Adrenal gland (tissue), 12 donors: ENCODE data around the gene USP17L24. TPM values are rescaled to one million over a fixed set of nuclear protein-coding genes. Genes with fewer than 3 reads are reported as not detected.

Experiments
- polyA plus RNA-seq, 3 donors: library from polyadenylated mRNA; stranded (reverse); fragments of 200-250 nt in 2 of 3; fragments of 350-450 nt in 1 of 3; fragmentation: Illumina TruSeq in 1 of 3; extraction: RNeasy Lipid Tissue Mini Kit (QIAGEN cat#74804) in 1 of 3; gene quantifications; one replicate each; pipeline ENCODE4 v1.2.3, GENCODE V29; 2013 to 2014
- total RNA-seq, 9 donors: library from RNA; depleted of rRNA in 4 of 9; stranded (reverse); fragments of >200 nt in 4 of 9; fragments of 120-200 nt in 1 of 9; fragmentation: NEBNext Ultra II Directional in 1 of 9; extraction: Animal tissue kit (Norgen Biotek cat#: 25700) in 1 of 9; gene quantifications; one replicate each; pipeline versions ENCODE4 v1.1.0 to v1.2.4, GENCODE V29; 2013 to 2023
- donor health status: healthy with polysubstance abuse.
- donor health status: Bipolar disorder and iron deficiency.
- donor health status: DM: yes; HTN: yes; CAD: no.
- donor health status: DM: no; HTN: no; CAD: no.
- donor health status: DM: no; HTN: no; CAD: no.
- donor health status: DM: yes; HTN: yes; CAD: no.

Gene USP17L24
- total and polyA plus RNA-seq, 12 donors = not detected

Other genes with a start within 250 kb of the USP17L24 start
- gene FAM90A26, start 154.8 kb upstream of the USP17L24 start, total RNA-seq = not detected
- gene FAM90A26, start 154.8 kb upstream of the USP17L24 start, polyA plus RNA-seq = not detected
- not detected for gene USP17L10, start 114.5 kb upstream of the USP17L24 start, total RNA-seq
- gene USP17L10, start 114.5 kb upstream of the USP17L24 start, polyA plus RNA-seq = not detected
- gene USP17L11, start 109.8 kb upstream of the USP17L24 start, total RNA-seq = not detected
- not detected for gene USP17L11, start 109.8 kb upstream of the USP17L24 start, polyA plus RNA-seq
- not detected for gene USP17L12, start 105.0 kb upstream of the USP17L24 start, total RNA-seq
- gene USP17L12, start 105.0 kb upstream of the USP17L24 start, polyA plus RNA-seq = not detected
- gene USP17L13, start 100.3 kb upstream of the USP17L24 start, total RNA-seq = not detected
- not detected for gene USP17L13, start 100.3 kb upstream of the USP17L24 start, polyA plus RNA-seq
- gene USP17L15, start 90.8 kb upstream of the USP17L24 start, total RNA-seq = not detected
- not detected for gene USP17L15, start 90.8 kb upstream of the USP17L24 start, polyA plus RNA-seq
- not detected for gene USP17L17, start 81.3 kb upstream of the USP17L24 start, total RNA-seq
- not detected for gene USP17L17, start 81.3 kb upstream of the USP17L24 start, polyA plus RNA-seq
- not detected for gene USP17L18, start 76.5 kb upstream of the USP17L24 start, total RNA-seq
- not detected for gene USP17L18, start 76.5 kb upstream of the USP17L24 start, polyA plus RNA-seq
- not detected for gene USP17L19, start 71.8 kb upstream of the USP17L24 start, total RNA-seq
- gene USP17L19, start 71.8 kb upstream of the USP17L24 start, polyA plus RNA-seq = not detected
- not detected for gene USP17L20, start 67.0 kb upstream of the USP17L24 start, total RNA-seq
- not detected for gene USP17L20, start 67.0 kb upstream of the USP17L24 start, polyA plus RNA-seq
- gene USP17L21, start 62.3 kb upstream of the USP17L24 start, total RNA-seq = not detected
- gene USP17L21, start 62.3 kb upstream of the USP17L24 start, polyA plus RNA-seq = not detected
- 1 to 10 TPM in 1 of 9 donors, not detected in 8; 4.4 TPM for gene USP17L22, start 57.5 kb upstream of the USP17L24 start, total RNA-seq
- gene USP17L22, start 57.5 kb upstream of the USP17L24 start, polyA plus RNA-seq = not detected
- gene USP17L25, start 4.7 kb downstream of the USP17L24 start, total RNA-seq = not detected
- gene USP17L25, start 4.7 kb downstream of the USP17L24 start, polyA plus RNA-seq = not detected
- not detected for gene USP17L26, start 9.5 kb downstream of the USP17L24 start, total RNA-seq
- not detected for gene USP17L26, start 9.5 kb downstream of the USP17L24 start, polyA plus RNA-seq
- not detected for gene USP17L5, start 14.2 kb downstream of the USP17L24 start, total RNA-seq
- not detected for gene USP17L5, start 14.2 kb downstream of the USP17L24 start, polyA plus RNA-seq
- gene USP17L27, start 19.0 kb downstream of the USP17L24 start, total RNA-seq = not detected
- not detected for gene USP17L27, start 19.0 kb downstream of the USP17L24 start, polyA plus RNA-seq
- gene USP17L28, start 23.7 kb downstream of the USP17L24 start, total RNA-seq = not detected
- not detected for gene USP17L28, start 23.7 kb downstream of the USP17L24 start, polyA plus RNA-seq
- not detected for gene USP17L29, start 28.5 kb downstream of the USP17L24 start, total RNA-seq
- gene USP17L29, start 28.5 kb downstream of the USP17L24 start, polyA plus RNA-seq = not detected
- gene USP17L30, start 38.0 kb downstream of the USP17L24 start, total RNA-seq = not detected
- gene USP17L30, start 38.0 kb downstream of the USP17L24 start, polyA plus RNA-seq = not detected
- gene DEFB131A, start 119.2 kb downstream of the USP17L24 start, total RNA-seq = not detected
- gene DEFB131A, start 119.2 kb downstream of the USP17L24 start, polyA plus RNA-seq = not detected